Sigmoid colon (tissue), 4 donors: ENCODE data around the gene TFR2.

ENCODE experiments used
- POLR2A ChIP-seq, 2 donors: fragments of 450-650 bp; IDR thresholded peaks; one replicate each; pipeline ENCODE4 v1.6.1; 2016; ENCODE audit warnings: antibody characterized with exemption in 2 of 2, mild to moderate bottlenecking in 2 of 2, moderate library complexity in 2 of 2
- POLR2AphosphoS5 ChIP-seq, 4 donors: sonication (generic); formaldehyde crosslinking; IDR thresholded peaks; one replicate each; pipeline ENCODE4 v1.6.1; 2017; ENCODE audit warnings: antibody characterized with exemption in 4 of 4
- TF ChIP-seq, protein P1 (sequence below), 4 experiments: fragments of 450-650 bp in 3 of 4; fragments of 200-600 bp in 1 of 4; IDR thresholded peaks; one replicate each; pipeline ENCODE4 v1.5.1; 2016 to 2019; ENCODE audit warnings: antibody characterized with exemption in 4 of 4, mild to moderate bottlenecking in 3 of 4, moderate library complexity in 2 of 4

GRCh38 chr7:100629117-100629716, 12.1 kb downstream of the TFR2 start:
- TF ChIP-seq POLR2AphosphoS5 (IDR thresholded peaks at IDR 0.05), result no peak
- TF ChIP-seq, protein P1, sequence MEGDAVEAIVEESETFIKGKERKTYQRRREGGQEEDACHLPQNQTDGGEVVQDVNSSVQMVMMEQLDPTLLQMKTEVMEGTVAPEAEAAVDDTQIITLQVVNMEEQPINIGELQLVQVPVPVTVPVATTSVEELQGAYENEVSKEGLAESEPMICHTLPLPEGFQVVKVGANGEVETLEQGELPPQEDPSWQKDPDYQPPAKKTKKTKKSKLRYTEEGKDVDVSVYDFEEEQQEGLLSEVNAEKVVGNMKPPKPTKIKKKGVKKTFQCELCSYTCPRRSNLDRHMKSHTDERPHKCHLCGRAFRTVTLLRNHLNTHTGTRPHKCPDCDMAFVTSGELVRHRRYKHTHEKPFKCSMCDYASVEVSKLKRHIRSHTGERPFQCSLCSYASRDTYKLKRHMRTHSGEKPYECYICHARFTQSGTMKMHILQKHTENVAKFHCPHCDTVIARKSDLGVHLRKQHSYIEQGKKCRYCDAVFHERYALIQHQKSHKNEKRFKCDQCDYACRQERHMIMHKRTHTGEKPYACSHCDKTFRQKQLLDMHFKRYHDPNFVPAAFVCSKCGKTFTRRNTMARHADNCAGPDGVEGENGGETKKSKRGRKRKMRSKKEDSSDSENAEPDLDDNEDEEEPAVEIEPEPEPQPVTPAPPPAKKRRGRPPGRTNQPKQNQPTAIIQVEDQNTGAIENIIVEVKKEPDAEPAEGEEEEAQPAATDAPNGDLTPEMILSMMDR (IDR thresholded peaks at IDR 0.05), result no peak
- TF ChIP-seq POLR2A (IDR thresholded peaks at IDR 0.05), result no peak
